Prostate gland (tissue), 2 donors: ENCODE data around the gene TMEM161B. TPM values are rescaled to one million over a fixed set of nuclear protein-coding genes. Genes with fewer than 3 reads are reported as not detected.
"Not testable (repeated sequence)": the region's sequence is repeated elsewhere in the genome, so short reads cannot be mapped to it uniquely, and the experiment has no call there.

Experiments
- DNase-seq: peaks from one replicate; pipeline ENCODE4 v3.0.0-alpha.2; 2019; ENCODE audit warnings: low spot score
- H3K27ac ChIP-seq, 2 donors: fragments of 200-600 bp; sonication (generic); 2 replicates each; pipeline ENCODE4 v1.5.1; 2017 to 2019
- H3K27me3 ChIP-seq: fragments of 200-600 bp; sonication (generic); replicated peaks from 2 replicates; pipeline ENCODE4 v1.5.1; 2019; ENCODE audit not compliant: insufficient read depth
- H3K36me3 ChIP-seq, 2 donors: fragments of 200-600 bp; sonication (generic); 1 replicate in 1 of 2; 2 replicates in 1 of 2; pipeline versions ENCODE4 v1.5.1 to v1.8.1; 2017 to 2019
- H3K4me1 ChIP-seq: fragments of 200-600 bp; sonication (generic); replicated peaks from 2 replicates; pipeline ENCODE4 v1.5.1; 2019
- H3K4me3 ChIP-seq, 2 donors: fragments of 200-600 bp; sonication (generic); 2 replicates each; pipeline ENCODE4 v1.5.1; 2017 to 2019
- H3K9me3 ChIP-seq: fragments of 200-600 bp; sonication (generic); 2 replicates; pipeline ENCODE4 v1.5.1; 2017
- POLR2A ChIP-seq: fragments of 450-650 bp; IDR thresholded peaks from one replicate; pipeline ENCODE4 v1.6.1; 2016; ENCODE audit warnings: antibody characterized with exemption, mild to moderate bottlenecking
- POLR2AphosphoS5 ChIP-seq: sonication (generic); formaldehyde crosslinking; IDR thresholded peaks from one replicate; pipeline ENCODE4 v1.6.1; 2017; ENCODE audit warnings: antibody characterized with exemption
- WGBS: methylation state at CpG from one replicate; pipeline ENCODE4 v1.1.5; 2018; 5-methylcytosine and 5-hydroxymethylcytosine counted together
- intact Hi-C: fragments of 100-400 bp; cut with DNase I; formaldehyde crosslinking; loops from one replicate; pipeline ENCODE4 v1.14.2; 2022
- total RNA-seq, 2 donors: library from RNA; depleted of rRNA; stranded (reverse); fragments of >200 nt; gene quantifications; one replicate each; pipeline ENCODE4 v1.1.0, GENCODE V29; 2016
- TF ChIP-seq, protein P1 (sequence below), 4 experiments: fragments of 200-600 bp in 2 of 4; fragments of 450-650 bp in 2 of 4; sonication (generic) in 2 of 4; IDR thresholded peaks; 1 replicate in 3 of 4; 2 replicates in 1 of 4; pipeline ENCODE4 v1.5.1; 2016 to 2019; ENCODE audit warnings: antibody characterized with exemption in 4 of 4, mild to moderate bottlenecking in 2 of 4, moderate library complexity in 2 of 4

Gene TMEM161B
- total RNA-seq, 2 donors from 2014 or later: 16.2 to 17.0 TPM

DNA sequence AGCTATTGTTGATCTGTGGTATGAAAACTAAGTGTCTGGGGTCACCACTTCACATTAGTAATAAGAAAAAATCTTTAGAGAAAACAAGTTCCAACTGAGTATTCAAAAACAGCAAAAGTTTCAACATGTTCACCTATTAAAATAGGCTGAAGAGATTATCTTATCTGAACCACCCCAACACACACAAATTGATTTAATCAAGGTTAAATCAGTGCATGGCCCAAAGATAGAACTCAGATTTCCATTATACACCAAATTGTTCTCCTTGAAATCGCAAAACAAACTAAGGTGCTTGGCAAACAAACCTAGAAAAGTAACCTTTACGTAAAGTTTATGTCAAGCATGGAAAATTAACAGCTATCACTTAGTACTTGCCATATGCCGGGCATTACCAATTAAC lies 61.1 kb downstream of the TMEM161B start:
- Histone ChIP-seq H3K9me3 (no peaks in the 10 kb centered on the region), H3K4me1 (no peaks in the 10 kb centered on the region), H3K4me3 (no peak overlapping the region), H3K27me3 (no peaks in the 10 kb centered on the region), H3K27ac (no peak overlapping the region), H3K36me3 (no peaks in the 10 kb centered on the region)
- no peak for DNase-seq
- TF ChIP-seq, protein P1, sequence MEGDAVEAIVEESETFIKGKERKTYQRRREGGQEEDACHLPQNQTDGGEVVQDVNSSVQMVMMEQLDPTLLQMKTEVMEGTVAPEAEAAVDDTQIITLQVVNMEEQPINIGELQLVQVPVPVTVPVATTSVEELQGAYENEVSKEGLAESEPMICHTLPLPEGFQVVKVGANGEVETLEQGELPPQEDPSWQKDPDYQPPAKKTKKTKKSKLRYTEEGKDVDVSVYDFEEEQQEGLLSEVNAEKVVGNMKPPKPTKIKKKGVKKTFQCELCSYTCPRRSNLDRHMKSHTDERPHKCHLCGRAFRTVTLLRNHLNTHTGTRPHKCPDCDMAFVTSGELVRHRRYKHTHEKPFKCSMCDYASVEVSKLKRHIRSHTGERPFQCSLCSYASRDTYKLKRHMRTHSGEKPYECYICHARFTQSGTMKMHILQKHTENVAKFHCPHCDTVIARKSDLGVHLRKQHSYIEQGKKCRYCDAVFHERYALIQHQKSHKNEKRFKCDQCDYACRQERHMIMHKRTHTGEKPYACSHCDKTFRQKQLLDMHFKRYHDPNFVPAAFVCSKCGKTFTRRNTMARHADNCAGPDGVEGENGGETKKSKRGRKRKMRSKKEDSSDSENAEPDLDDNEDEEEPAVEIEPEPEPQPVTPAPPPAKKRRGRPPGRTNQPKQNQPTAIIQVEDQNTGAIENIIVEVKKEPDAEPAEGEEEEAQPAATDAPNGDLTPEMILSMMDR (IDR thresholded peaks at IDR 0.05): no peak
- TF ChIP-seq POLR2A (no peak), POLR2AphosphoS5 (no peak)
- 50% methylated on average over 3 of the region's 3 CpGs for WGBS
- intact Hi-C loops: no loop called here

DNA sequence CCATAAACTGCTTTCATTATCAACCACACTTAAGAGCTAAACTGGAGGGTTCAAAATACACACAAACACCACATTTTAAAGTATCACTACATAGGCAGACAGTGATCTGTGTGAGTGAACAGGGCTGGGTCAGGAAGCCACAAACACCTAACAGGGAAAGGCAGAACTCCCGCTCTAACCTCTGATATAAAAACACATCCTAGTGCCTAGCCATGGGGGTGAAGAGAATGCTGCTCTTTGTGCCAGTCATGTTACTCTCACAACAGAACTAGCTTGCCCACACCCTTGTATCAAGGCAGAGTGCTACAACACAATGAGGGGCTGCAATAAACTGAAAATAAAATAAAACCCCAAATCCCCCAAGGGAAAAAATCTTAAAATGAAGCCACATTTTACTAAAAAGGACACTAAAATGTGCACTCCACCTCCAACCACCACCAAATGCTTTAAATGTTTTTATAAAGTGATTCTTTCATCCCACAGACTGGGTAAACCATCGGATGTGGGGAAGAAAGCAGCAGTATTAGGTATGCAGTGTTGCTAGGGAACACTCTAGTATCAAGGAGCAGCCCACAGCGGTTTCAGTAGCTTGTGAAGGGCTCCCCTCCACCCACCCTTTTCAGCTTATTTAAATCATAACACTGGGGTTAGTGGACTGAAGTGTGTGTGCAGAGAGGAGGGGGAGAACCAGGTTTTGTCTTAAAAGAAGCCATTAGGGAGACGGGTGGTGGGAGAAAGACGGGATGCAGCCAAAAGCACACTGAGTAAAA lies 64.5 kb downstream of the TMEM161B start:
- H3K27ac ChIP-seq: no peak overlapping the region
- no peaks in the 10 kb centered on the region for H3K36me3 ChIP-seq
- H3K4me3 ChIP-seq: no peak overlapping the region
- DNase-seq: no peak
- H3K27me3 ChIP-seq: no peaks in the 10 kb centered on the region
- no peaks in the 10 kb centered on the region for H3K4me1 ChIP-seq
- 75% methylated on average over 5 of the region's 5 CpGs for WGBS
- H3K9me3 ChIP-seq: no peaks in the 10 kb centered on the region
- intact Hi-C loops: no loop called here
- TF ChIP-seq POLR2A: no peak

DNA sequence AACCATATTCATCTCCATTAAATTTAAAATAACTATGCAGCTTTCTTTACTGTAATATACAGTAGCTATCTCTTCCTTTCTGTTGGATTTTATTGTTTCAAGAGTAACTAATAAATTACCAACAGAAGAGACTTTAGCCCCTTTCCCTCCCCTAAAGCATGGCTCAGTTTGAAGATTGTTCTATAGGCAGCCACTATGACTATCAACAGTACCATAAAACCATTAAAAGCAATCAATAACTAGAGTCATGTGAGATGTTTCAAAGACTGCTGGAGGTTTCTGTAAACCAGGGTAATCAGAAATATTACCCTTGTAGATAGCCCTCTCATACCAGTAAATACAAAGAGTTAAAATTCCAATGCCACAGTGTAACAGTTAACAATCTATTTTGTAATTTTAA lies 73.0 kb downstream of the TMEM161B start:
- Histone ChIP-seq H3K4me3 (no peak overlapping the region), H3K4me1 (no peaks in the 10 kb centered on the region), H3K27me3 (no peaks in the 10 kb centered on the region), H3K9me3 (no peaks in the 10 kb centered on the region), H3K36me3 (no peaks in the 10 kb centered on the region), H3K27ac (no peak overlapping the region)
- TF ChIP-seq POLR2AphosphoS5 (no peak), POLR2A (no peak)
- TF ChIP-seq, protein P1 (IDR thresholded peaks at IDR 0.05): no peak
- intact Hi-C loops: no loop called here
- DNase-seq: no peak

DNA sequence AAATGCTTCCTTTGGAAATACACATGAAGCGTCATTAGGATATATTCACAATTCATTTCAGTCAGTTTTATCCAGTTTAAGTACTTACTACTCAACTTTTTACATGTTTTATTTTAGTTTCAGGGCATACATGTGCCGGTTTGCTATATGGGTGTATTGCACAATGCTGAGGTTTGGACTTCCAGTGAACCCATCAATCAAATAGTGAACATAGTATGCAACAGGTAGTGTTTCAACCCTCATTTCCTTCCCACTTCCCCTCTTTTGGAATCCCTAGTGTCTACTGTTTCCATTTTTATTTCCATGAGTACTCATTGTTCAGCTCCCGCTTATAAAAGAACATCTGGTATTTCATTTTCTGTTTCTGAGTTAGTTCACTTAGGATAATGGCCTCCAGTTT lies 74.7 kb downstream of the TMEM161B start:
- 96% methylated on average over 3 of the region's 3 CpGs for WGBS
- Histone ChIP-seq H3K4me1 (no peaks in the 10 kb centered on the region), H3K27me3 (no peaks in the 10 kb centered on the region), H3K9me3 (no peaks in the 10 kb centered on the region), H3K36me3 (no peaks in the 10 kb centered on the region), H3K4me3 (no peak overlapping the region), H3K27ac (no peak overlapping the region)
- DNase-seq: no peak
- intact Hi-C loops: no loop called here
- TF ChIP-seq, protein P1 (IDR thresholded peaks at IDR 0.05): no peak
- TF ChIP-seq POLR2AphosphoS5 (no peak), POLR2A (no peak)

DNA sequence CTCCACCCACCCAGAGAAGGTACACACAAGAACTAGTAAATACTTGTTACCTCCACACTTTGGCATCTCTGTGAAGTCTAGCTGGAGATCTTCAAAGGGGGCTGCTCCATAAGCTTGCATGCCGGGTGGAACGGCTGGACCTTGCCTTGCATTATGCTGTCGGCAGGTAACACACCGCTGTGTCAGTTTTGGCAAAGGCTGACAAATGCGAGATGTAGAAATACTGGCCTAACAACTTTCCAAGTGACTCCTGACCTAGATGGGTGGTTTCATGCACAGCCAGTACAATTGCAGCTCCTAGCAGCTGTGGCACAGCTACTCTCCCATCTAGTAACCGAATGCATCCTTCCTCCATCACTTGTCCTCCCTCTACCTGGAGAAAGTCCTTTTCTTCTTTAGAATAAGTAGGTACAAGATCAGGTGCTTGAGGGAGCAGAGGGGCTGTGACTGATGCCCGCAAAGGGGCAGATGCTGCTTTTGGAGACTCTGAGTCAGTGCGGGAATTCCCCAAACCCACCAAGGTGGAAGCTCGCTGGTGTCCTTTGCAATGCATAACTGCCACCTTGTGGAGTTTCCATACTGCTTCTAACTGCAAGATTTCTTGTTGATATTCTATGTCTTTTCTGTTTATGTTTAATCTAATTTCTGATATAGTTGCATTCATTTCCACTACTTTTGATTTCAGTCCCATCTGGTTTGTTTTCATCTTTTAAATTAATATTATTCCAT lies 78.4 kb downstream of the TMEM161B start:
- no peak overlapping the region for H3K27ac ChIP-seq
- 92% methylated on average over 9 of the region's 9 CpGs for WGBS
- H3K27me3 ChIP-seq: no peaks in the 10 kb centered on the region
- H3K9me3 ChIP-seq: no peaks in the 10 kb centered on the region
- H3K36me3 ChIP-seq: no peaks in the 10 kb centered on the region
- H3K4me3 ChIP-seq: no peak overlapping the region
- intact Hi-C loops: no loop called here
- DNase-seq: no peak
- no peak for TF ChIP-seq POLR2AphosphoS5
- TF ChIP-seq, protein P1 (IDR thresholded peaks at IDR 0.05): no peak
- no peak for TF ChIP-seq POLR2A
- H3K4me1 ChIP-seq: no peaks in the 10 kb centered on the region

DNA sequence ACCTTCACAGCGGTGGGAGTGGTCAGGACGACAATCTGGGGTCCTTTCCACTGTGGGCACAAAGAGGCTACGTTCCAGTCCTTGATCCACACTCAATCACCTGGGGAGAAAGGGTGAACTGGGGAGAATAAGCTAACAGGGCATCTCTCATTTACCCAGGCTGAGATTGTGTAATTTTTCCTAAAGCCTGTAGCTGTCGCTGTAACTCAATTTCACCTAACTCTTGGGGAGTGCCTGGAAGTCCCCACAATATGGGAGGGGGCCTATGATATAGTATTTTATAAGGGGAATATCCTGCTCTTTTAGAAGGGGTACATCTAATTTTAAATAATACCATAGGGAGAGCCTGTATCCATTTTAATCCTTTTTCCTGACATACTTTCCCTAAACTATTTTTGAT lies 79.2 kb downstream of the TMEM161B start:
- WGBS: 96% methylated on average over 4 of the region's 4 CpGs
- H3K9me3 ChIP-seq, H3K27me3 ChIP-seq, H3K27ac ChIP-seq, H3K4me3 ChIP-seq, H3K4me1 ChIP-seq, H3K36me3 ChIP-seq, intact Hi-C loops, DNase-seq: not testable (repeated sequence)
